BJ (cell line): Measurements from ENCODE around the gene PRPF19. TPM values are rescaled to one million over a fixed set of nuclear protein-coding genes. Genes with fewer than 3 reads are reported as not detected.

Source experiments
- CTCF ChIA-PET: fragments of 350-600 bp; formaldehyde crosslinking; extraction: SDS; loops from one replicate; lab custom pipeline; 2021; ENCODE audit warnings: antibody characterized with exemption, inconsistent platforms; lab: Yijun Ruan, JAX
- POLR2A ChIA-PET: fragments of 300-600 bp; sonication (Branson Sonifier 250); formaldehyde crosslinking; extraction: SDS; loops from one replicate; lab custom pipeline; 2021; ENCODE audit warnings: antibody characterized with exemption; lab: Charles Lee
- DNase-seq: peaks from one replicate; pipeline ENCODE4 v3.0.0-alpha.2; 2011; ENCODE audit warnings: low read depth
- H3K27me3 ChIP-seq: 2 replicates; pipeline ENCODE4 v1.6.0; 2011; ENCODE audit warnings: low read length; ENCODE audit not compliant: control insufficient read depth, insufficient read depth
- H3K36me3 ChIP-seq: 2 replicates; pipeline ENCODE4 v1.5.1; 2011; ENCODE audit warnings: low read length; ENCODE audit not compliant: control insufficient read depth, insufficient read depth
- H3K4me3 ChIP-seq: 2 replicates; pipeline ENCODE4 v1.5.1; 2011; ENCODE audit warnings: low read depth, mild to moderate bottlenecking, control low read depth, low read length
- CTCF ChIP-seq: IDR thresholded peaks from 2 replicates; pipeline ENCODE4 v1.5.1; 2011; ENCODE audit warnings: low read depth, mild to moderate bottlenecking, control low read depth, inconsistent platforms, low read length, moderate library complexity; ENCODE audit not compliant: insufficient read depth
- polyA plus RNA-seq: library from polyadenylated mRNA; depleted of rRNA; stranded (reverse); fragments of >200 nt; gene quantifications from 2 replicates; pipeline ENCODE4 v1.2.3, GENCODE V29; 2011

The PRPF19 gene
- polyA plus RNA-seq, 1 experiment = 48.6 TPM

GRCh38 chr11:60857378-60858232, 48.8 kb downstream of the PRPF19 start:
- DNase-seq = no peak
- Histone ChIP-seq H3K4me3 (no peak overlapping the region), H3K36me3 (no peaks in the 10 kb centered on the region), H3K27me3 (peaks cover 1% of the 10 kb centered on the region; the same call in 1 of the 2 replicates)
- ChIA-PET POLR2A (no interaction called here), CTCF (interaction anchor here (2.5 kb wide), 1 partner anchor 26 kb away, joined by 12 read pairs; no protein-coding TSS in a partner anchor)
- no peak for TF ChIP-seq CTCF

- no peak for DNase-seq
- no peak for TF ChIP-seq CTCF
- peaks cover 6% of the 10 kb centered on the region for H3K36me3 ChIP-seq
- no peak within 1 kb of the TSS for H3K4me3 ChIP-seq
- POLR2A ChIA-PET = no interaction called here
- CTCF ChIA-PET = interaction anchor here (1.1 to 2.5 kb wide), 2 partner anchors 25 to 43 kb away, joined by 3 to 12 read pairs; no protein-coding TSS in a partner anchor
- peaks cover 1% of the 10 kb centered on the region; the same call in 1 of the 2 replicates for H3K27me3 ChIP-seq
These were observed 50.4 kb downstream of the PRPF19 start, which contains the start of gene PTGDR2 for GRCh38 chr11:60855726-60856633. TSS of gene PTGDR2 (minus strand) at chr11:60855950. CDS start at chr11:60853722, 2,228 bp downstream.

- no peak overlapping the region for H3K4me3 ChIP-seq
- TF ChIP-seq CTCF = no peak
- peaks cover 1% of the 10 kb centered on the region; the same call in 1 of the 2 replicates for H3K27me3 ChIP-seq
- no peak for DNase-seq
- peaks cover 11% of the 10 kb centered on the region for H3K36me3 ChIP-seq
- POLR2A ChIA-PET = no interaction called here
- CTCF ChIA-PET = interaction anchor here (0.9 to 2.5 kb wide), 3 partner anchors 16 to 44 kb away, joined by 3 to 12 read pairs (median 3); no protein-coding TSS in a partner anchor
These were observed 51.3 kb downstream of the PRPF19 start for GRCh38 chr11:60854847-60855725.

- no peak overlapping the region for H3K4me3 ChIP-seq
- H3K27me3 ChIP-seq = peaks cover 1% of the 10 kb centered on the region; the same call in 1 of the 2 replicates
- no peak for TF ChIP-seq CTCF
- DNase-seq = no peak
- ChIA-PET POLR2A (no interaction called here), CTCF (interaction anchor here (0.9 kb wide), 1 partner anchor 17 kb away, joined by 3 read pairs; no protein-coding TSS in a partner anchor)
- peaks cover 14% of the 10 kb centered on the region for H3K36me3 ChIP-seq
These were observed 52.1 kb downstream of the PRPF19 start for GRCh38 chr11:60854140-60854846.
